GM21423 (cell line): ENCODE results near the gene TMEM14B.
A peak's percentile ranks its signal among the peaks of the same experiment; 100 is the strongest.
"Not testable (repeated sequence)": the region's sequence is repeated elsewhere in the genome, so short reads cannot be mapped to it uniquely, and the experiment has no call there.

Experiments
- ATAC-seq: cut with Tn5 transposase; IDR thresholded peaks from one replicate; pipeline ENCODE4 v1.9.1; 2021; ENCODE audit warnings: mild to moderate bottlenecking, moderate library complexity; ENCODE audit not compliant: unreplicated experiment

Gene TMEM14B

DNA sequence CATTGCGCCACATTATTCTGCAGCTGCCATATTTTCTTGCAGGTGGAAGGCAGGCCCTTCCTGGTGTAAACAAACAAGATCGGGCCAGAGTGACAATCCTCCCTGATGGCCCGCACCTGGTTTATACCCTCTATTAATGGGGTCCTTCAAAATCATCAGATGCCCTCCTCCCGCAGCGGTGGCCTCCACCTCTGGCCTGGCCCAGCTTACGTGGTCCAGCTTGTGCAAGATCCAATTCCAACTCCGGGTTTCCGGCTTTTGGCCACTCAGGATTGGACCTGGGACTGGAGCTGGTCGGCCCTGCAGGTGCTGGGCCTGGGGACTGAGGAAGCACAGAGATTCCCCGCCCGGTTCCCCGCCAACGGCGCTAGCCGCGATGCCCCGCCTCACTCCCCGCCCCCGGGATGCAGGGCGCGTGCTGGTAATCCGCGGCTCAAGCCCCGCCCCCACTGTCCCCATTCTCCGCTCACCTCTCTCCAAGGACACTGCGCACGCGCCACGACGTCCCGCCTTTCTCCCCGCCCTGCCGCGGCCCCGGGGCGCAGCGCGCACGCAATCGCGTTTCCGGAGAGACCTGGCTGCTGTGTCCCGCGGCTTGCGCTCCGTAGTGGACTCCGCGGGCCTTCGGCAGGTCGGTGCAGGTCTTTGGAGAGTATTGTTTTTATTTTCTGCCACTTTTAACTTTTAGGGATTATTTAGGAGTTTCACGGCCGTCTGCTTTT is at the start of gene TMEM14B:
TSS of gene TMEM14B (plus strand) at position 555 of the 722 bp plus-strand sequence. CDS start 1,441 bp downstream, outside the sequence.
- ATAC-seq, result peak; percentile 96

DNA sequence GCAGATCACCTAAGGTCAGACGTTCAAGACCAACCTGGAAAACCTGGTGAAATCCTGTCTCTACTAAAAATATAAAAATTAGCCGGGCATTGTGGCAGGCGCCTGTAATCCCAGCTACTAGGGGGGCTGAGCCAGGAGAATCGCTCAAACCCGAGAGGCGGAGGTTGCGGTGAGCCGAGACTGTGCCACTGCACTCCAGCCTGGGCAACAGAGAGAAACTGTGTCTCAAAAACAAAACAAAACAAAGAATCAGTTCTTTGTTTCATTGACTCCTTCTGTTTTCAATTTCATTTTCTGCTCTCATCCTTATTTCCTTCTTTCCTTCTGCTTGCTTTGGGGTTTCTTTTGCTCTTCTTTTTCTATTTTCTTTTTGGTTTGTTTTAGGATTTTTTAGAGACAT is 33.6 kb upstream of the TMEM14B start:
- ATAC-seq, result no peak

DNA sequence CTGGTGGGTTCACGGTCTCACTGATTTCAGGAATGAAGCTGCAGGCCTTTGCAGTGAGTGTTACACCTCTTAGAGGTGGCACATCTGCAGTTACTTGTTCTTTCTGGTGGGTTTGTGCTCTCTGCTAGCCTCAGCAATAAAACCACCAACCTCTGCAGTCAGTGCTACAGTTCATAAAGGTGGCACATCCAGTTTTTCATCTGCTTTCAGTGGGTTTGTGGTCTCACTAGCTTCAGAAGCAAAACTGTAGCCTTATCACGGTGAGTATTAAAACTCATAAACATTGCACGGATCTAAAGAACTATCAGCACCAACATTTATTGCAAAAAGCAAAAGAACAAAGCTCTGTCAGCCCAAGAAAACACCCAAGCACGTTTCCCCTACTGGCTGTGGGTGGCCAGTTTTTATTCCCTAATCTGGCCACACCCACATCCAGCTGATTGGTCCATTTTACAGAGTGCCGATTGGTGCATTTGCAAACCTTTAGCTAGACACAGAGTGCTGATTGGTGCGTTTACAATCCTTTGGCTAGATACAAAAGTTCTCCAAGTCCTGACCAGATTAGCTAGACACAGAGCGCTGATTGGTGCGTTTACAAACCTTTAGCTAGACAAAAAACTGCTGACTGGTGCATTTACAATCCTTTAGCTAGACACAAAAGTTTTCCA is 28.2 kb upstream of the TMEM14B start:
- ATAC-seq, result no peak

DNA sequence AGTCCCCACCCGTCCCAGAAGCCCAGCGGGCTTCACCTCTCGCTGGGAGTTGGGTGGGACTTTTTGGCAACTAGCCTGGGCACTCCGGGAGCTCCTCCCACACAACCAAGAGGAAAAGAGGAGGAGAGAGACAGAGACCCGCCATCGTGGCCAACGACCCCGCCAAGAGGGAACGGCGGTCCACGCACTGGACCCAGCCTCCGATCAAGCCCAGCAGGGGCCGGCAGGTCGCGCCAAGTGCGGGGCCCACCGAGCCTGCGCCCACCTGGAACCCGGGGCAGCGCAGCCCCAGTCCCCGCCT is 27.7 kb upstream of the TMEM14B start:
- no peak for ATAC-seq

- no peak for ATAC-seq
Measured at GRCh38 chr6:10720265-10720959, 27.2 kb upstream of the TMEM14B start.

DNA sequence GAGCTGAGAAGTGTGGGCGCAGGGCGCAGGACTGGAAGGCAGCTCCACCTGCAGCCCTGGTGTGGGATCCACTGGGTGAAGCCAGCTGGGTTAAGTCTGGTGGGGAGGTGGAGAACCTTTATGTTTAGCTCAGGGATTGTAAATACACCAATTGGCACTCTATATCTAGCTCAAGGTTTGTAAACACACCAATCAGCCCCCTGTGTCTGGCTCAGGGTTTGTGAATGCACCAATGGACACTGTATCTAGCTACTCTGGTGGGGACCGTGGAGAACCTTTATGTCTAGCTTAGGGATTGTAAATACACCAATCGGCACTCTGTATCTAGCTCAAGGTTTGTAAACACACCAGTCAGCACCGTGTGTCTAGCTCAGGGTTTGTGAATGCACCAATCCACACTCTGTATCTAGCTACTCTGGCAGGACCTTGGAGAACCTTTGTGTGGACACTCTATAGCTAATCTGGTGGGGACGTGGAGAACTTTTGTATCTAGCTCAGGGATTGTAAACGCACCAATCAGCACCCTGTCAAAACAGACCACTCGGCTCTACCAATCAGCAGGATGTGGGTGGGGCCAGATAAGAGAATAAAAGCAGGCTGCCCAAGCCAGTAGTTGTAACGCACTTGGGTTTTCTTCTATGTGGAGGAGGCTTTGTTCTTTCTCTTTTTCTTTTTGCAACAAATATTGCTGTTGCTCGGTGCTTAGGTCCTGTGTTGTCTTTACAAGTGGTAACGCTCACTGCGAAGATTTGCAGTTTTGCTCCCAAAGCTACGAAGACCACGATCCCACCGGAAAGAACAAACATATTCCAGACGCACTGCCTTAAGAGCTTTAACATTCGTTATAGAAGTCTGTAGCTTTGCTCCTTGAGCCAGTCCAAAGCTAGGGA is 26.4 kb upstream of the TMEM14B start:
- ATAC-seq, result not testable (repeated sequence)

DNA sequence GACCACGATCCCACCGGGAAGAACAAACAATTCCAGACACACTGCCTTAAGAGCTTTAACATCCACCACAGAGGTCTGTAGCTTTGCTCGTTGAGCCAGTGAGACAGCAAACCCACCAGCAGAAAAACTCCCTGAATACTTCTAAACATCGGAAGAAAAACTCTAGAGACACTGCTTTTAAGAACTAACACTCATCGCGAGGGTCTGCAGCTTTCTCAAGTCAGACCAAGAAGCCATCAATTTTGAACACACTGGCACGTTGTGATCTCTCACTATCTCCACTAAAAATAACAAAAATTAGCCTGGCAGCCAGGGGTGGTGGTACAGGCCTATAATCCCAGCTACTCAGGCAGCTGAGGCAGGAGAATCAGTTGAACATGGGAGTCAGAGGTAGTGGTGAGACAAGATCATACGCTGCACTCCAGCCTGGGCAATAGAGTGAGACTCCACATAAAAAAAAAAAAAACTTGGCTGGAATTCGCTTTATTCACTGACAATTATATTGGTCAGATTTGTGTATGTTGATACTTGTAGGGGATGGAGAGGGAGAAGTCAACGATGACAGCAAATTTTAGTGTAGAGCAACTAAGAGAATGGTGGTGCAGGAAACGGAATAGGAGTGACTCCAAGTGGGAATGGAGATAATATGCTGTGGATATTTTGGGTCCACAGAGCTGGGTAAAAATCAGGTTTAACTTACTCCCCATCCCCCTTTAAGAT is 25.6 kb upstream of the TMEM14B start:
- ATAC-seq, result no peak

GRCh38 chr6:10722570-10722819 is 25.1 kb upstream of the TMEM14B start:
- ATAC-seq, result no peak

- ATAC-seq, result peak; percentile 95
Measured at GRCh38 chr6:10722820-10723566, 24.6 kb upstream of the TMEM14B start, which contains the start of gene TMEM14C. Gene TMEM14C, plus strand, starts transcription at chr6:10723070. Its CDS starts 1,544 bp downstream, at chr6:10724614.

DNA sequence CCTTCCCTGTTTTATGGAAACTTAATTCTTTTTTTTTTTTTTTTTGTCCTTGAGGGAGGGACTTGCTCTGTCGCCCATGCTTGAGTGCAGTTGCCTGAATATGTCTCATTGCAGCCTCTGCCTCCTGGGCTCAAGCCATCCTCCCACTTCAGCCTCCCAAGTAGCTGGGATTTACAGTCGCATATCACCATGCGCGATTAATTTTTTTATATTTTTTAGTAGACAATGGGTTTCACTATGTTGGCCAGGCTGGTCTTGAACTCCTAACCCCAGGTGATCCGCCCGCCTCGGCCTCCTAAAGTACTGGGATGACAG is 24.1 kb upstream of the TMEM14B start:
- no peak for ATAC-seq

DNA sequence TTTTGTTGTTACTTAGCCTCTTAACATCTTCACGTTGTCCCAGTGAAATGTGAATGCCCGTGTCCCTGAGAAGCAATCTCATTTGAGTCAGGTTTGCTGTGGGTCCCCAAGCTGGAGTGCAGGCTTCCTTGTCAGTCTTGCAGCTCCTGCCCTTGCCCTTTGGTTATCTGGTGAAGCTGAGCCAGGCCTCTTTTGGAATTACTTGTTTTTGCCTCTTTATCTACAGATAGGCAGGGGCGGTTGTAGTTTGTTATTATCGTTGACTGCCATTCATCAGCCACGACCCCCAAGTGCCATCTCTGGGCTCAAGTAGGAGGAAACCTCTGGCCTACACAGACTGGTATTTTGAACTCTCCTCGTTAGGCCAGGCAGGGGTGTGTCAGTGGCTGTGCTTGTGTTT is 22.6 kb upstream of the TMEM14B start:
- ATAC-seq, result no peak

DNA sequence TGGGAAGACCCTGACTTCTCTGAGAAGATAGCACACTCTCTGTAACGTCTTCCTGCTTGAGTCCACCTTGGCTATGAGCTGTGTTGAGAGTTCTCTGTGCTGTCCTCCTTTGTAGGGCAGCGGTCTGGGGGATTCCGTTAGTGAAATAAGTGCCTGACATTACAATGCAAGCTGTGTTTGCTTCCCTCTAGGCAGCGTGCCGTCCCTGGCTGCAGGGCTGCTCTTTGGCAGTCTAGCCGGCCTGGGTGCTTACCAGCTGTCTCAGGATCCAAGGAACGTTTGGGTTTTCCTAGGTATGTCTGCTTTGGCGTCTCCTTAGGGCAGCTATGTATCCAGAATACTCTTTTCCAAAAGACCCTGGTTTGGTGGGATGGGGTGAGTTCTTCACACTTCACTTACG is 21.9 kb upstream of the TMEM14B start:
- ATAC-seq, result no peak

DNA sequence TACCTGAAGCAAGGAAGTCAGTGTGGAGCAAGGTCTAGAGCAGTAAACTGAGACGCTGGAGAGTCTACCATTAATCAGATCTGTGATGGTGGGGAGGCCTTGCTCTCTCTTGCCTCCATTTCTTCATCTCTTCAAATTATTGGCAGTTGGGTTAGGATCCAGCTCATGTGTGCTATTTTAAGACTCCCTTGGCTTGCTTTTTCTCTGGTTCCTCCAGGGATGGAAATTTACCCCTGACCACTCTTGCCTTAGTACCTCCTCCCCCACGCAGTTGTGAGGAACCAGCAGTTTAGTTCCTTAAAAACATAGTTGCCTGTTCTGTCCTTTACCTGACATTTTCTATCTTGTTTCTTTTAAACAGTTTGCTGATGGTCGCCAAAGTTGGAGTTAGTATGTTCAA is 17.4 kb upstream of the TMEM14B start:
- no peak for ATAC-seq

GRCh38 chr6:10733151-10733715 is 14.4 kb upstream of the TMEM14B start:
- ATAC-seq, result no peak

DNA sequence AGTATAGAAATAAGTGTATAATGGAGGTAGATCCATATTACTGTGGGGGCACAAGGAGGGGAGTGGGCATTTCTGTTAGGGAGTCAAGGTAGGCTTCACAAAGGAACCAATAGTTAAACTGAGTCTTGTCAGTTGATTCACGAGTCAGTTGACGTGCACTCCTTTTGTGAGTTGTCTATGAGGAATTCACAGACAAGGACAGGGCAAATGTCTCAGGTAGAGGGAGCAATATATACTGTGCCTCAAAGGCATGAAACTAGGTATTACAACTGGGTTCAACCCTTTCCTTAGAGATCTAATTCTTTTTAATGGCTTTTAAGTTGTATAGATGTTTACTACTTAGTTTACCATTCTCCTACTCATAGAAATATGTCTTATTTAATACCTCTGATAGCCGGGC is 13.7 kb upstream of the TMEM14B start:
- ATAC-seq, result no peak

DNA sequence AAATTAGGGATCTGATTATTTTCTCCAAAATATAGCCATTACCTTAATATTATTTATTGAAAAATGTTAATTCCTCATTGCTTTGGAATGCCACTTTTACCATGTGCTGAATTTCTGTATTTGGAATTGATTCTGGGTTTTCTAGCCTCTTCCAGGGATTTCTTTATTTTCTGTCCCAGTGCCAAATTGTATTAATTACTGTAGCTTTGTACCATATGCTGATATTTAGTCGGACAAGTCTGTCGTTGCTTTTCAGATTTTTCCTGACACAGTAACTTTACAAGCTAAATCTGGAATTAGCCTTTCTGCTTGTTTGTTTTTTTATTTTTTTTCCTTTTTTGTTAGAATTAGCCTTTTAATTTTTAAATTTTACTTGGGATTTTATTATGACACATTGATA is 10.9 kb upstream of the TMEM14B start:
- no peak for ATAC-seq

DNA sequence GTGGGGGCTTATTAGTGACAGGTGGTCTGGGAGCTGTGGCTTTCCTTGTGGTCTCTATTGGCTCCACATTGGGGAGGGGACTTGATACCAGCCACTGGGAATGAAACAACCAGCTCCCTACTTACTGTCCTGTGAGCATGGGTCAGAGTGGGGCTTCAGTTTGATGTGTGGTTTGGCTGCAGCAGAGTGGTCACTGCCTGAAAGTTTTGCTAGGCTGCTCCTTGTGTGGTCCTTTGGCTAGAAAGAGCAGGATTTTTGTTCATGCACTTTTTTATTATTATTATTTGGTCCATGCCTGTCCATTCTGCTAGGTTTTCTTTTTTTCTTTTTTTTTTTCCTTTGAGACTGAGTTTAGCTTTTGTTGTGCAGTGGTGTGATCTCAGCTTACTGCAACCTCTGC is 7.5 kb upstream of the TMEM14B start:
- no peak for ATAC-seq

- not testable (repeated sequence) for ATAC-seq
Measured at GRCh38 chr6:10741643-10742042, 6.0 kb upstream of the TMEM14B start.

DNA sequence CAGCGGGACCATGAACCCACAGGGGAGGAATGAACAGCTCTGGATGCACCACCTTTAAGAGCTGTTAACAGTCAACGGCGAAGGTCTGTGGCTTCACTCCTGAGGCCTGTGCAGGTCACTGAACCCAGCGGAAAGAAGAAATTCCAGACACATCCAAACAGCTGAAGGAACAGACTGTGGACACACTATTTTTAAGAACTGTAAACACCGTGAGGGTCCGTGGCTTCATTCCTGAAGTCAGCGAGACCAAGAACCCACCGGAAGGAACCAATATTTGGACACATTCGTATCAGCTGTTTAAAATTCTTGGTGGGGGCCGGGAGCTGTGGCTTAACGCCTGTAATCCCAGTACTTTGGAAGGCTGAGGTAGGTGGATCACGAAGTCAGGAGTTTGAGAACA is 5.4 kb upstream of the TMEM14B start:
- ATAC-seq, result no peak

GRCh38 chr6:10743515-10743914 is 4.1 kb upstream of the TMEM14B start:
- ATAC-seq, result no peak
